ENCODE data around the gene PSG11.
"Not testable (repeated sequence)": the region's sequence is repeated elsewhere in the genome, so short reads cannot be mapped to it uniquely, and the experiment has no call there.

PSG11 gene

DNA sequence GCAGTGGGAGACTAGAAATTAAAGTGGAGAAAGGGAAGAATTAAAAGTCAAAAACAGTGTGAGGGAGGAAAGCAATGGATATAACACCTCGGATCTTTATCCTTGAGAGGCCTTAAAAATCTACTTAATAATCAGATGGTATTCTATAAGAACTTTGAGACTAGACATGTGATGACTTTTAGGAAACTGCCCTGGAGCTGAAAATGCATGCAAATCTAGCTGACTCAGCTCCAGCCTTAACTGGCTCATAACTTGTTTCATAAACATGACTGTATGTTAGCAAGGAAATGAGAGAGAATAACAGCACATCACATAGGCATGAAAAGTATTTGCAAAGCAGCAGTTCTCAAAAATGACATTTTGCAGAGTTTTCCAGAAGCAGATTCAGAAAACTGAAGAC lies 38.1 kb downstream of the PSG11 start:
- not testable (repeated sequence) for DNase-seq

- DNase-seq: no peak
These were observed 40.7 kb downstream of the PSG11 start for GRCh38 chr19:42985588-42985987.

GRCh38 chr19:42982111-42982510 lies 44.2 kb downstream of the PSG11 start:
- not testable (repeated sequence) for DNase-seq

DNA sequence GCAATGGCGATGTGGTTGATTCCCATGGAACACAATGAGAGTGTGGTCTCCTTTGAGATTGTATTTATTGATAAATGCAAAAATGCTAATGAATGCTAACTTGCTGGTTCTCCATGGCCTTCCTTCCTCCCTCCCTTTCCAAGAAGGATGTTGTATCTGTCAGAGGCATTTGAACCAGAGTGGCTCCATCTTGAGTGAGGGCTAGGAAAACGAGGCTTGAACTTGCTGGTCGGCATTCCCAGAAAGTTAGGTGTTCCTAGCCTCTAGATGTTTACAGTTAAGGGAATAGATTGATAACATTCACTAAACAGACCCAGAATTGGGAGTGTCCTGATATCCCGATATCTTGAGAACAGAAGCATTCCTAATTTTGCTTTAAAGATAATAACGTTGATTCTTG lies 54.8 kb downstream of the PSG11 start:
- DNase-seq: not testable (repeated sequence)

GRCh38 chr19:42965176-42965575 lies 61.1 kb downstream of the PSG11 start:
- no peak for DNase-seq

GRCh38 chr19:42961119-42961518 lies 65.2 kb downstream of the PSG11 start:
- DNase-seq: no peak

Measured in activated T-cell treated with anti-CD3 and anti-CD28 coated beads, Interleukin-2, amount 50 U/mL, for 48 hours (primary cell).